GM10266 (cell line): ENCODE data around the gene ALDH1L1.

Experiments used
- DNase-seq: peaks from one replicate; pipeline ENCODE4 v3.0.0; 2012; ENCODE audit errors: extremely low spot score
- TF ChIP-seq, protein P1 (sequence below): IDR thresholded peaks from 2 replicates; pipeline ENCODE4 v1.5.1; 2012; ENCODE audit warnings: mild to moderate bottlenecking, low read depth; ENCODE audit not compliant: control insufficient read depth, insufficient read depth; ENCODE audit errors: missing control alignments

The ALDH1L1 gene

DNA sequence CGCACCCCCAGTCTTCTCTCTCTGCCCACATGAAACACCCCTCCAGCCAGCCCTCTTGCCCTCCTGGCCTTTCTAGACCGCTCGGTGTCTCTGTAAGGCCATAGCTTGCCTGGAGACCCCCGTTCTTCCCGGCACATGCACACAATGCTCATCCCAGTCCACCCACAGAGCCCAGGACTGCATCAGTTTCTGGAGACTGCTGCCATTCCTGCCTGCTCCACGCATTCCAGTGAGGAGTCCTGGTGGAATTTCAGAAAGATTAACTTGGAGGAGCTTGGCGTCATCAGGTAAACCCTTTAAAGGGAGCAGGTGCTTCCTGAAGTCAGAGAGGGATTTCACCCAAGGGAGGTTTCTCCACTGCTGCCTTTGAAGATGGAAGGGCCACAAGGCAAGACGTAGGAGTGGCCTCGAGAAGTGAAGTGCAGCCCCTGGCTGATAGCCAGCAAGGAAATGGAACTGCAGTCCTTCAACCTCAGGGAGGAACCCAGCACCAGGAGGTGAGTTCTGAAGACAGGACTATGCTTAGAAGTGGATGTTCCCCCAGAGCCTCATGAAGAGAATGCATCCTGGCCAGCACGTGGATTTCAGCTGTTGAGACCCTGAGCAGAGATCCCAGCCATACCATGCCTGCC is 115.6 kb downstream of the ALDH1L1 start:
- TF ChIP-seq, protein P1, sequence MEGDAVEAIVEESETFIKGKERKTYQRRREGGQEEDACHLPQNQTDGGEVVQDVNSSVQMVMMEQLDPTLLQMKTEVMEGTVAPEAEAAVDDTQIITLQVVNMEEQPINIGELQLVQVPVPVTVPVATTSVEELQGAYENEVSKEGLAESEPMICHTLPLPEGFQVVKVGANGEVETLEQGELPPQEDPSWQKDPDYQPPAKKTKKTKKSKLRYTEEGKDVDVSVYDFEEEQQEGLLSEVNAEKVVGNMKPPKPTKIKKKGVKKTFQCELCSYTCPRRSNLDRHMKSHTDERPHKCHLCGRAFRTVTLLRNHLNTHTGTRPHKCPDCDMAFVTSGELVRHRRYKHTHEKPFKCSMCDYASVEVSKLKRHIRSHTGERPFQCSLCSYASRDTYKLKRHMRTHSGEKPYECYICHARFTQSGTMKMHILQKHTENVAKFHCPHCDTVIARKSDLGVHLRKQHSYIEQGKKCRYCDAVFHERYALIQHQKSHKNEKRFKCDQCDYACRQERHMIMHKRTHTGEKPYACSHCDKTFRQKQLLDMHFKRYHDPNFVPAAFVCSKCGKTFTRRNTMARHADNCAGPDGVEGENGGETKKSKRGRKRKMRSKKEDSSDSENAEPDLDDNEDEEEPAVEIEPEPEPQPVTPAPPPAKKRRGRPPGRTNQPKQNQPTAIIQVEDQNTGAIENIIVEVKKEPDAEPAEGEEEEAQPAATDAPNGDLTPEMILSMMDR = no peak
- DNase-seq = no peak

DNA sequence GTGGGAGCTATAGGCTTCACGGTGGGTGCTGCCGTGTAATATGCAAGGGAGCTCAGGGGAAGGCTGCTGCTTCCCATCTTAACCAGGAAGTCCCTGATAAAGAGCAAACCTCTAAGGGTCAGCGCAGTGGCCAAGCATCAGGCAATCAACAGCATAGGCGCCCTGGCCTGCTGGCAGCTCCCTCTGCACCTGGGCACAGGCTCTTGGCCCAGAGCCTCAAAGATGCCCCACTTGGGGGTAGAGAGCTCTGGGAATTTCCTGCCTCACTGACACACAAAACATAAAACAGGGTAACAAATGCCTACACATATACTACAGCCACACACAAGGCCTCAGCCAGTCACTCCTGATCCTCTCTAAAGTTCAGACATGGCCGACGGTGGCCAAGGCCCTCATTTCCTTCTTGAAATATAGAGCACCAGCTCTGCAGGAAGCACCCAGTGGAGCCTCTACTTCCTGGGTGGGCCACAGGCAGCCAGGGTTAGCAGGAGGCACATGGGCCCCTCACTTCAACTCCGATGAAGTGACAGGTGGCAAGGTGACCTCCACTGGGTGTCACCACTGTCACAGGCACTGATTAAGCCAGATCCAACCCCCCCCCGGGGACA is 116.9 kb downstream of the ALDH1L1 start:
- TF ChIP-seq, protein P1 = no peak
- no peak for DNase-seq

DNA sequence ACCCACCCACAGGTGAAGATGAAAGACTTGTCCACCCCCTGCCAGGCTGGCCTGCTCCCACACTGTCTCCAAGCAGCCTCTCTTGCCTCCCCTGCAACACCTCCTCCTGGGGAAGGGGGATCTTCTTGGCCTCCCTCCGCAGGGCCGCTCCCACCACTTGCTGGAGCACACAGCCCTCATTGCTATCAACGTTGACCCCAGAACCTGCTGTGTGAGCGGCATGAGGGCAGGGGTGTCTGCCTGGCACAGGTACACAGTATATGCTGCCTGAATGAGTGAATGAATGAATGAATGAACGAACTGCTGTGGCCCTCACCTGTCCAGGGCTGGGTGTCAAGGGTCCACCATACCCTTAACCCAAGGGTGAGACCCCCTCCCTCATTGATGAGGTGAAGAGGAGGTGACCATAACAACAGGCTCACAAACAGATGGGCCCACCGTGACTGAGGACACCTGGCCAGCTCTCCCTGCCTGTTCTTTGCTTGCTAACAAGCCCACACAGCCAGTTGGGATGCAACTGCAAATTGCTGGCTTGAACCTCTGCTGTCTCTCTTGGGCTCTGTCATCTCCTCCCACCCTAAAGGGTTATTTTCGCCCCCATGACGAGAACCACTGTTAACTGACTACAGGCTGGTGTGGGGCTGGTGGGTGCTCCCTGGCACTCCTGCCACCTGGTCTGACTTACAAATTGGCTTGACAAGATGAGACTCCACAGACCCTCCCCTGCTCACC is 118.9 kb downstream of the ALDH1L1 start:
- TF ChIP-seq, protein P1 = no peak
- DNase-seq = no peak

DNA sequence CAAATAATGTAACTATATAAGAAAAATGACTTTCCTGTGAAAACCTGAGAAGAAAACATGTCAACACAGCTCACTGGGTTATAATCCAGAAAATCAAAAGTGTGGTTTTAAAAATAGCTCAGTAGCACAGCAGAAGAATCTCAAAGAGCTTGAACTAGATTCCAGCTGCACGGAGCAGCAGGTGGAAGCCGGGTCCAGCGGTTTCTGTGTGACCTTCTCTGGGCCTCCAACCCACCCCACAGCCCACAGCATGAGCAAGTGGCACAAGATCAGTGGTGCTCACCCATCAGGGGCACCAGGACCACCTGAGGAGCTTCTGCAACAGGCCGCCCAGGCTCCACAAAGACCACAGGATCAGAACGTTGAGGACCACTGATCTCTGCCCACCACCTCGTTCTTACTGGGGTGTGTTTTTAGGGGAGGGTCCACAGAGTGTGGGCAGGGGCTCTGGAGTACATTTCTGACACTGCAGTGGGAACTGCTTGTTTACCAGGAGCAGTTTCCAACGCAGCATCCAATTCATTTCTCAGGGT is 119.7 kb downstream of the ALDH1L1 start:
- TF ChIP-seq, protein P1 = no peak
- no peak for DNase-seq

DNA sequence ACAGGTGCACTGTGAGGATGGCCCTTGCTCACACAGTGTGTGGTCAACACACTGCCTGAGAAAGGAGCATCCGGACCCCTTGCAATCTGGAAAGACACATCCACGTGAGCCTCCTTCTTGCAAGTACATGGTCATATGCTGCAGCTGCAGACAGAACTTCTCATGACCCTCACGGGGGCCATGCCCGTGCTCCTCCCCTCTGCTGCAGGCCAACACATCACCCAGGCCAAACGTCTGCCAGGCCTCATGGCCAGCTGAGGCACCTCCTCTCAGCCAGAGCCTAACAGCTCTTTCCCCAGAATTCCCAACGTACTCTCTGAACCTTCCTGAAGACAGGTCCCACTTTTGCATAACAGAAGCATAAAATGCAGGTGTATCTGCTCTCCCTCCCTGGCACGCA is 121.7 kb downstream of the ALDH1L1 start:
- TF ChIP-seq, protein P1 = no peak
- DNase-seq = no peak

DNA sequence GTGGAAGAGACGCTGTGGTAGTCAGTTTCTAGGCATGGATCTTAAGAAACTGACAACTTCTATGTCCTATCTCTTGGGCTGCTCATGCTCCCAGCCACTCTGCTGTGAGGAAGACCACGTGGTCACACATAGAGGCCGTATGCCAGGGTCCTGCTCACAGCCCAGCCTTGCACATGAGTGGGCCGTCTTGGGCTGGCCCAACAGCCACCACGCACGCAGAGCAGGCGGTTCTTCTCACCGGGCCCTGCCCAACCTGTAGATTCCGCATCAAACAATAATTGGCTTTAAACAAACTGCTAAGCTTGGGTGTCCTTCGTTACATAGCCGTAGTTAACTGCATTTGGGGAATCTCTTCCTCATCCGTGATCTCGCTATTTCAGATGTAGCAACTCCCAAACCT is 122.5 kb downstream of the ALDH1L1 start:
- TF ChIP-seq, protein P1 = no peak
- no peak for DNase-seq

DNA sequence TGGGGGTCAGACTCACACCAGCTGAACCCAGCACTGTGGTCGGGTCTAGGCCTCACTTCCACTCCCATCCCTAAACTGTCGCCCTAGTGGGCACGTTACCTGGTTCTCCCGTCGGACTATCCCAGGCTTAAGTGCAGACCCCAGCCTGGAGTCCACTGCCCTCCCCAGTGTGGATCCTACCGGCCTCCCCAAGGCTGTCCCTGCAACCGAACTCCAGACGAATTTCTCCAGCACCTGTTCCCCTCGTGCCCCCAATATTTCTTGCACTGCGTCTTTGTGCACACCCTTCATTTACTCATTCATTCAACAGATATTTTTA is 122.9 kb downstream of the ALDH1L1 start:
- DNase-seq = no peak
- TF ChIP-seq, protein P1 = no peak
